ENCODE results near the gene TRIM33. TPM values are rescaled to one million over a fixed set of nuclear protein-coding genes. Genes with fewer than 3 reads are reported as not detected.

Gene TRIM33
- total and polyA plus RNA-seq, 2 donors (not counting 3 experiments of a cell fraction or from before 2014, with no cell fraction given), result 10.3 to 29.1 TPM

- H3K9me1 ChIP-seq (replicated peaks; ENCODE audit: control insufficient read depth, extremely low read depth, insufficient read depth, low read length), result no peaks in the 10 kb centered on the region
- H3K9ac ChIP-seq (replicated peaks; ENCODE audit: extremely low read depth, insufficient read depth, low read length), result no peak overlapping the region
- peaks cover 89% of the 10 kb centered on the region for H3K79me2 ChIP-seq (ENCODE audit: control insufficient read depth, insufficient read depth, low read length)
- dilution Hi-C loops (cut with MboI; ENCODE audit: extremely low pct_ligation_motif_present, low sequenced_read_pairs), result no loop called here
- H3K36me3 ChIP-seq (ENCODE audit: control insufficient read depth in 2 of 2, extremely low read depth in 1 of 2, insufficient read depth in 2 of 2, low read length in 2 of 2), result no peaks in the 10 kb centered on the region
- no peaks in the 10 kb centered on the region for H3K9me3 ChIP-seq (replicated peaks; ENCODE audit: control insufficient read depth, insufficient read depth, low read length)
- no peak overlapping the region for H3K27ac ChIP-seq (ENCODE audit: insufficient read depth, low read depth, low read length)
- BruUV-seq (replicated peaks), result no TSS peak
- no peak overlapping the region for H2AFZ ChIP-seq (ENCODE audit: low read depth, low read length)
- H3K4me2 ChIP-seq (ENCODE audit: insufficient read depth, low read length), result no peak overlapping the region
- DNase-seq (ENCODE audit: low read depth, low spot score) (no peak), FAIRE-seq (no peak)
- ChIA-PET CTCF (no interaction called here), POLR2A (no interaction called here)
- H4K20me1 ChIP-seq (replicated peaks; ENCODE audit: control insufficient read depth, extremely low read depth, insufficient read depth, low read length), result peaks cover 16% of the 10 kb centered on the region
- H3K27me3 ChIP-seq (ENCODE audit: control insufficient read depth in 2 of 2, insufficient read depth in 2 of 2, low read length in 2 of 2), result no peaks in the 10 kb centered on the region
- no peak overlapping the region for H3K4me3 ChIP-seq (replicated peaks in 1 of 3; ENCODE audit: insufficient read depth in 1 of 3, low read depth in 1 of 3, low read length in 3 of 3)
- no peak for TF ChIP-seq POLR2AphosphoS5 (IDR thresholded peaks at IDR 0.05; ENCODE audit: insufficient read depth, low read depth, low read length)
- no peak for TF ChIP-seq GATA2 (IDR thresholded peaks at IDR 0.05; ENCODE audit: insufficient read depth, insufficient read length, low read depth, low read length)
- no peak for TF ChIP-seq MYC (IDR thresholded peaks at IDR 0.05; ENCODE audit: low read depth, low read length)
- TF ChIP-seq JUN (IDR thresholded peaks at IDR 0.05; ENCODE audit: borderline replicate concordance, insufficient read depth, insufficient read length, low read depth), result no peak
- no peak for TF ChIP-seq EZH2 (IDR thresholded peaks at IDR 0.05; ENCODE audit: borderline replicate concordance, low read depth, low read length, severe bottlenecking)
- TF ChIP-seq POLR2A (IDR thresholded peaks at IDR 0.05; ENCODE audit: low read depth, low read length), result no peak
- TF ChIP-seq CTCF (IDR thresholded peaks at IDR 0.05; ENCODE audit: extremely low read depth in 1 of 2, insufficient read depth in 1 of 2, low read depth in 1 of 2, low read length in 2 of 2), result no peak
- TF ChIP-seq FOS (IDR thresholded peaks at IDR 0.05; ENCODE audit: borderline replicate concordance, insufficient read depth, low read length), result no peak
- TF ChIP-seq, protein P1, sequence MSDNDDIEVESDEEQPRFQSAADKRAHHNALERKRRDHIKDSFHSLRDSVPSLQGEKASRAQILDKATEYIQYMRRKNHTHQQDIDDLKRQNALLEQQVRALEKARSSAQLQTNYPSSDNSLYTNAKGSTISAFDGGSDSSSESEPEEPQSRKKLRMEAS (IDR thresholded peaks at IDR 0.05; ENCODE audit: insufficient read depth, insufficient read length), result no peak
- no peaks in the 10 kb centered on the region for H3K4me1 ChIP-seq (ENCODE audit: control insufficient read depth, extremely low read depth, insufficient read depth, low read length)
- intact Hi-C loops (cut with micrococcal nuclease), result no loop called here
Observed at GRCh38 chr1:114490274-114490693, 20.7 kb downstream of the TRIM33 start.

All from endothelial cell of umbilical vein (primary cell).